Stimulated activated naive B cell treated with anti-CD40 and anti-IgM and Interleukin-4, amounts not matched to agents 10 μg/mL and 1 μg/mL and 100 μg/mL, for 72 hours (primary cell): ENCODE measurements around the gene SHISAL1.
"Not testable (repeated sequence)": the region's sequence is repeated elsewhere in the genome, so short reads cannot be mapped to it uniquely, and the experiment has no call there.

Experiments
- ATAC-seq, 2 donors: fragments of 150-1000 bp; cut with Tn5 transposase; replicated peaks; 2 replicates each; pipeline ENCODE4 v1.10.0; 2021; ENCODE audit warnings: moderate library complexity in 1 of 2
- DNase-seq: peaks from one replicate; pipeline ENCODE4 v3.0.0; 2021
- H3K27ac Mint-ChIP-seq: one replicate; pipeline ENCODE4 v1.8.0; 2022; ENCODE audit warnings: mild to moderate bottlenecking, mixed read lengths
- H3K27me3 Mint-ChIP-seq, 2 donors: one replicate each; pipeline ENCODE4 v1.8.0; 2022; ENCODE audit warnings: mixed read lengths in 2 of 2
- H3K36me3 Mint-ChIP-seq, 2 donors: one replicate each; pipeline ENCODE4 v1.8.0; 2022; ENCODE audit warnings: mixed read lengths in 2 of 2, mild to moderate bottlenecking in 1 of 2
- H3K4me1 Mint-ChIP-seq, 2 donors: one replicate each; pipeline ENCODE4 v1.8.0; 2022; ENCODE audit warnings: mixed read lengths in 2 of 2, mild to moderate bottlenecking in 1 of 2
- H3K4me3 Mint-ChIP-seq, 2 donors: one replicate each; pipeline ENCODE4 v1.8.0; 2022; ENCODE audit warnings: mild to moderate bottlenecking in 2 of 2, mixed read lengths in 2 of 2, moderate library complexity in 1 of 2
- H3K9me3 Mint-ChIP-seq, 2 donors: one replicate each; pipeline ENCODE4 v1.8.0; 2022; ENCODE audit warnings: mixed read lengths in 2 of 2, mild to moderate bottlenecking in 1 of 2

SHISAL1 gene

DNA sequence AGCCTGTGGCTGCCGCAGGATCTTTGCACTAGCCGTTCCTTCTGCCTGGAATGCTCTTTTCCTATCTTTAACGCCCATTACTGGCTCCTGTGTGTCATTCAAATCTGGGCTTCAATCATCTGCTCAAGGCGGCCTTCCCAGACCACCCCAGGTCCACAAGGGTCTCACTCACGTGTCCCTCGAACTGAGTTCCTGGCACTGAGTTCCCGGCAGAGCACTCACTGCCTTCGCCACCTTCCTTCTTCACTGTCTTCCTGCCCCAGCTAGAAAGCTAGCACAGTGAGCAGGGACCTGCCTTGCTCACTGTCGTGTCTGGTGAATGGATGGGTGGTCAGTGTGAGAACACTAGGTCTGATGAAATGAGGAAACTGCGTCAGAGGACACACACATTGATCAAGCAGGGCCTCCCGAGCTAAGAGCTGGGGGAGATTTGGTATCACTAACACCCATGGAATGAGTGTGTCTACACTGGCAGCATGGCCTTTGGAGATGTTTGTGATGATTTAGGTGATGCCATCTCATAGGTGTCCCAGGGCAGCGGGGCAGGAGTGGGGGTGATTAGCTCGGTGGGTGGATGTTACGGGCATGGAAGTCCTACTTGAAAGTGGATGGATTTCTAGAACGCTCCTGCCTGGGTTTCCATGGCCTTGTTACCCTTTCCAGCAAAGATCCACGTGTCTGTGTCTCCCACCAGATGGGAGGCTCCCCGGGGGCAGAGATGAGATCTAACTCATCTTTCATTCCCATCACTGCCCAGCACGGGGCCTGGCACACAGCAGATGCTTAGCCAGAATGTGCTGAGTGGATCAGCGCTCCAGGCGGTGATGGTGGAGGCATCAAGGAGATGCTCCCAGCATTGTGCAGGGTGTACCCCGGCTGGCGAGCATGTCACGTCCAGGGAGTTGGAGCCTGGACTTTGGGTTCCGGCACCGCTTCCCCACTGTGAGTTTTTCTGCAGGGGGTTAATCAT is 64.5 kb downstream of the SHISAL1 start:
- Mint-ChIP-seq H3K9me3 (peaks cover 6 to 9% of the 10 kb centered on the region in 2 donors), H3K27ac (no peak overlapping the region), H3K4me1 (no peaks in the 10 kb centered on the region), H3K4me3 (no peak overlapping the region), H3K36me3 (peaks cover 2 to 4% of the 10 kb centered on the region in 2 donors), H3K27me3 (peaks cover 35 to 63% of the 10 kb centered on the region in 2 donors)
- DNase-seq (no peak), ATAC-seq (no peak)

GRCh38 chr22:44247346-44247745 is 65.4 kb downstream of the SHISAL1 start:
- H3K27ac Mint-ChIP-seq, result no peak overlapping the region
- DNase-seq (no peak), ATAC-seq (no peak)
- no peaks in the 10 kb centered on the region for H3K4me1 Mint-ChIP-seq
- H3K27me3 Mint-ChIP-seq, result peaks cover 42 to 69% of the 10 kb centered on the region in 2 donors
- H3K4me3 Mint-ChIP-seq, result no peak overlapping the region
- H3K9me3 Mint-ChIP-seq, result peaks cover 6 to 9% of the 10 kb centered on the region in 2 donors
- H3K36me3 Mint-ChIP-seq, result peaks cover 0 to 4% of the 10 kb centered on the region in 2 donors

DNA sequence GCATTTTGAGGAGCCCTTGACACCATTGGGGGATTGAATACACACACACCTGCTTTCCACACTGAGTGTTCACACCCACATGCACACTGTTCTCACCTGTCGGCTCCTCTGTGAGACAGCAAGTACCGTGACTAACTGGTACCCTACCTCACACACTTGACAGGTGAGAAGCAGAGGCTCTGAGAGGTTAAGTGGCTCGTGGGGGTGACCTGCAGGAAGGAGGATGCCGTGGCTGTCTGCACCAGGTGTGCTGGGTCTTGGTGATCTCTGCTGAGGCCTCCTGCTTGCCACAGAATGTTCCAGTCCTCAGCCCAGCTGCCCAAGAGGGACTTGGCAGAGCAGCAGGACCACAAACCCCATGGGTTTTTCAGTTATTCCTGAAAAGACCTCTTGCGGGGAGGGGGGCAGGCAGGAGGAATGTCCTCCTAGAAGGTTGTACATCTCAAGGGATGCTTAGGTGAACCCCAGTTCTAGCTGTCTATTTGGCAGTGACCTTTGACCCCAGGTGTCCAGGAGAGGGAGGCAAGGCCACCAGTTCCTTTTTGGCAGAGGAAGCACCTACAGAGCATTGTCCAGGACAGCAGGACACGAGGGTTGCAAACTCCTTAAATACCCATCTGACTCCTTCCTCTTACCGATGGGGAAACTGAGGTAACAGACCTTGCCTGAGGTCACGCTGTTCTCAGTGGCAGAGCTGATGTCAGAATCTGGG is 66.0 kb downstream of the SHISAL1 start:
- peaks cover 0 to 4% of the 10 kb centered on the region in 2 donors for H3K36me3 Mint-ChIP-seq
- DNase-seq (no peak), ATAC-seq (no peak)
- no peaks in the 10 kb centered on the region for H3K4me1 Mint-ChIP-seq
- H3K27me3 Mint-ChIP-seq, result peaks cover 48 to 69% of the 10 kb centered on the region in 2 donors
- H3K27ac Mint-ChIP-seq, result no peak overlapping the region
- peaks cover 6 to 9% of the 10 kb centered on the region in 2 donors for H3K9me3 Mint-ChIP-seq
- no peak overlapping the region for H3K4me3 Mint-ChIP-seq

- peaks cover 0 to 4% of the 10 kb centered on the region in 2 donors for H3K36me3 Mint-ChIP-seq
- H3K9me3 Mint-ChIP-seq, result peaks cover 6 to 9% of the 10 kb centered on the region in 2 donors
- no peak overlapping the region for H3K27ac Mint-ChIP-seq
Observed at GRCh38 chr22:44245867-44246266, 66.9 kb downstream of the SHISAL1 start.

GRCh38 chr22:44245438-44245837 is 67.3 kb downstream of the SHISAL1 start:
- ATAC-seq, result no peak
- Mint-ChIP-seq H3K36me3 (peaks cover 0 to 4% of the 10 kb centered on the region in 2 donors), H3K9me3 (peaks cover 6 to 8% of the 10 kb centered on the region in 2 donors), H3K27ac (no peak overlapping the region), H3K27me3 (peaks cover 58 to 63% of the 10 kb centered on the region in 2 donors), H3K4me1 (no peaks in the 10 kb centered on the region), H3K4me3 (no peak overlapping the region)
- no peak for DNase-seq

More at GRCh38 chr22:44245867-44246266, 66.9 kb downstream of the SHISAL1 start:
- Mint-ChIP-seq H3K4me3 (no peak overlapping the region), H3K4me1 (no peaks in the 10 kb centered on the region), H3K27me3 (peaks cover 53 to 67% of the 10 kb centered on the region in 2 donors)
- no peak for ATAC-seq
- no peak for DNase-seq

DNA sequence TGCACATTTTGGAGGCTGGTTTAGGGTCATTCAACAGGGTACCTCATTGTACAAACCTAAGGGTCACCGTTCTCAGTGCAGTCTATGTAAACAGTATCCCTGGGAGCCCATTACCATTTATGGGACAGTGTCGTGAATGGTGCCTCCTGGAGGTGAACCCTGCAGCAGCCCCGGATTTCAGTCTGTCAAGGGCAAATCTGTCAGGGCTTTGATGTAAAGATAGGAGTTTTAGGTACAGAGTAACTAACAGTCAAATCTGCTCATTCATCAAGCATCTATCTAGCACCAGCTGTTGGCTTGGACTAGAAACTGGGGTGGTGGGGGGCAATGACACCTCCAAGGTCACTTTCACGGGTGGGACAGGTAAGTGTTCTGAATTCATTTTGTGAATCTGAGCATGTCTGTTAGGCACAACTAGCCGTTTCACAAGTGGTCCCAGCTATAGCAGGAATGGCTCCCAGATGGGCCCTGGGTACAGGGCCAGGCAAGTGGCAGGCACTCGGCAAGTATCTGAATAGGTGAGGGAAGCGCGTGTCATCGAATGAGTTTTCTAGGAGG is 68.4 kb downstream of the SHISAL1 start:
- H3K4me1 Mint-ChIP-seq, result no peaks in the 10 kb centered on the region
- peaks cover 0 to 2% of the 10 kb centered on the region in 2 donors for H3K9me3 Mint-ChIP-seq
- H3K4me3 Mint-ChIP-seq, result no peak overlapping the region
- no peak overlapping the region for H3K27ac Mint-ChIP-seq
- H3K36me3 Mint-ChIP-seq, result no peaks in the 10 kb centered on the region
- no peak for DNase-seq
- peaks cover 55 to 56% of the 10 kb centered on the region in 2 donors for H3K27me3 Mint-ChIP-seq
- ATAC-seq, result no peak

DNA sequence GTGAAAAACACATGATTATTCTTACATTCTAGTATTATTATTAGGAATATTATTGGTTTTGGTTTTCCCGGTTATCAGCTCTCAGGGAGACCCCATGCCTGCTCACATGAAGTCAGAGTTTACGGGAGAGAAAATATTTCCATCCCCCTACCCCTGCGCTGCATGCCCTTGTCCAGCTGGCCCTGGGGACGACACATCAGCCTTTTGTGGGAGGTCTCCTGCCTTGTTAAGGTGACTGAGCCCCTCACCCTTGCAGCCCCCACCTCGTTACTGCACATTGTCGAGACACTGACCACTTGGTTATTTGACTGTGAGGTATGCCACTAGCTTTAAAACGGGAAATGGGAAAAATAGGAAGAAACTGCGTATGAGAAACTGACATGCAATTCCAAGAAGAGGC is 69.0 kb downstream of the SHISAL1 start:
- no peak for ATAC-seq
- no peak overlapping the region for H3K4me3 Mint-ChIP-seq
- no peaks in the 10 kb centered on the region for H3K9me3 Mint-ChIP-seq
- DNase-seq, result no peak
- peaks cover 51% of the 10 kb centered on the region in 2 donors for H3K27me3 Mint-ChIP-seq
- H3K36me3 Mint-ChIP-seq, result no peaks in the 10 kb centered on the region
- no peaks in the 10 kb centered on the region for H3K4me1 Mint-ChIP-seq
- H3K27ac Mint-ChIP-seq, result no peak overlapping the region

DNA sequence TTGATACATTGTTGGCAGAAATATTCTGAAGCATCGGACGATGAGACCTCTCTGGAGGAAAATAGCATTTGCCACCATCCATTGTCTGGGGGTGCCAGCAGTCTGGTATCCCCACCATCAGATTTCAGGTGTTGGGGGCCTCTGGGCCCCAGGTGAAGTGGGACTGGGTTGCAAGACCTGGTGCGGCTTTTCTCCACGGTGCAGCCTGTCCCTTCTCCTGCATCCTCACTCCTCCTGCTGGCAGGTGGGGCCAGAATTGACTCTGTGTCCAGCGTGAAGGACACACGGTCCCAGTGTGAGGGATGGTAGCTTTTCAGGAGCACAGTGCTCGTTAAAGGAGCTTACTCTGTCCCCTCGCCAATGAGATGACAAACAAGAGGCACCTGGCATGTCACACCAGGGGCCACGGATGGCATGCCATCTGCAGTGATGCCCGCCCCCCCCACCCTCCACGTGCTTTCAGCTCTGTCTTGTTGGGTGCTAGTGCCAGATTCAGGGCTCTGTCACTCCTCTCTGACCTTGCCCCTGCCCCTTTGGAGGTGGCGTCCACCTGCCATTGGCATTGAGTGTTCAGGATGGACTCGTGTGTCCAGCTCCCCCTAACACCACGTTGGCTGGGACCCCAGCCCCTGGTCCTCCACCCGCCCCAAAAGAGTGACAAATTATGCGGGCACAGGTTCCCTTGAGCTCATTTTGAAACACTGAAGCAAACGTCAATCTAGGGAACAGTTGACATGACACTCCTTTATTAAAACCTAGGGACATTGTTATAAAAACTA is 69.6 kb downstream of the SHISAL1 start:
- H3K27me3 Mint-ChIP-seq, result peaks cover 50 to 51% of the 10 kb centered on the region in 2 donors
- no peak overlapping the region for H3K27ac Mint-ChIP-seq
- DNase-seq (no peak), ATAC-seq (no peak)
- no peak overlapping the region for H3K4me3 Mint-ChIP-seq
- no peaks in the 10 kb centered on the region for H3K9me3 Mint-ChIP-seq
- H3K36me3 Mint-ChIP-seq, result no peaks in the 10 kb centered on the region
- no peaks in the 10 kb centered on the region for H3K4me1 Mint-ChIP-seq

DNA sequence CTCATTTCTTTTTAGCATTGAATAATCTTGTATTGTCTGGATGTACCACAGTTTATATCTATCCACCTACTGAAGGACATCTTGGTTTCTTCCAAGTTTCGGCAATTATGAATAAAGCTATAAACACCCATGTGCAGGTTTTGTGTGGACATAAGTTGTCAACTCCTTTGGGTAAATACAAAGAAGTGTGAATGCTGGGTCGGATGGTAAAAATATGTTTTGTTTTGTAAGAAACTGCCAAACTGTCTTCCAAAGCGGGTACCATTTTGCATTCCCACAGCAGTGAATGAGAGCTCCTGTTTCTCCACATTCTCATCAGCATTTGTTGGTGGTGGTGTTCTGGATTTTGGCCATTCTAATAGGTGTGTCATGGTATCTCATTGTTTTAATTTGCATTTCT is 71.6 kb downstream of the SHISAL1 start:
- not testable (repeated sequence) for H3K4me1 Mint-ChIP-seq, H3K9me3 Mint-ChIP-seq, DNase-seq, H3K36me3 Mint-ChIP-seq, H3K27ac Mint-ChIP-seq, ATAC-seq, H3K4me3 Mint-ChIP-seq
- peaks cover 51 to 54% of the 10 kb centered on the region in 2 donors for H3K27me3 Mint-ChIP-seq

DNA sequence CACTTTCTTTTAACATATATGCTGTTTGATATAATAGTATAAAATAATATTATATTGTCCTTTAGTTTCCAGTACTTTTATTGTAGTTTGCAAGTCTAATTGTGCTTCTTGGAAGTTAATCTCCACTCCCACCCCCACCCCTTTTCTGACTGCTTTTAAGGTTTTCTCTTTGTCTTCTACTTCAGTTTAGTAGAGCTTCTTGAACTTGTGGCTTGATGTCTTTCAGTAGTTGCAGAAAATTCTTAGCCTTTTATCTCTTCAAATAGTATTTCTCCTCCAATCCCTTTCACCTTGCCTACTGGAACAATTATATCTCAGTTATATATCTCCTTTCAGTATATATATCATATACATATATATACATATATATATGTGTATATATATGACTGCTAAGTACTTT is 75.5 kb downstream of the SHISAL1 start:
- no peaks in the 10 kb centered on the region for H3K4me1 Mint-ChIP-seq
- H3K27ac Mint-ChIP-seq, result no peak overlapping the region
- ATAC-seq, result no peak
- DNase-seq, result no peak
- H3K36me3 Mint-ChIP-seq, result no peaks in the 10 kb centered on the region
- peaks cover 0 to 2% of the 10 kb centered on the region in 2 donors for H3K9me3 Mint-ChIP-seq
- H3K27me3 Mint-ChIP-seq, result peaks cover 23 to 25% of the 10 kb centered on the region in 2 donors
- no peak overlapping the region for H3K4me3 Mint-ChIP-seq

DNA sequence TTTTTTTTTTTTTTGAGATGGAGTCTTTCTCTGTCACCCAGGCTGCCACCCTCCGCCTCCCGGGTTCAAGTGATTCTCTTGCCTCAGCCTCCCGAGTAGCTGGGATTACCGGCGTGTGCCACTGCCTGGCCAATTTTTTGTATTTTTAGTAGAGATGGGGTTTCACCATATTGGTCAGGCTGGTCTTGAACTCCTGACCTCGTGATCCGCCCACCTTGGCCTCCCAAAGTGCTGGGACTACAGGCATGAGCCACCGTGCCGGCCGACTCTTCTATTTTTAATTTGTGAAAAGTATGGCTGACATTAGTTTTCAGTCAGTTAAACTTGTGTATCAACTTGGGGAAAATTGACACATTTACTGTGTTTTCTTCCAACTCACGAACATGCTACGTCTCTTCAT is 78.4 kb downstream of the SHISAL1 start:
- H3K36me3 Mint-ChIP-seq, H3K27ac Mint-ChIP-seq, H3K4me1 Mint-ChIP-seq, H3K4me3 Mint-ChIP-seq, H3K9me3 Mint-ChIP-seq, DNase-seq, ATAC-seq: not testable (repeated sequence)
- H3K27me3 Mint-ChIP-seq, result peaks cover 6 to 19% of the 10 kb centered on the region in 2 donors

GRCh38 chr22:44231233-44231632 is 81.5 kb downstream of the SHISAL1 start:
- DNase-seq, result no peak
- ATAC-seq, result no peak
- peaks cover 0 to 15% of the 10 kb centered on the region in 2 donors for H3K9me3 Mint-ChIP-seq
- peaks cover 6 to 33% of the 10 kb centered on the region in 2 donors for H3K27me3 Mint-ChIP-seq
- no peak overlapping the region for H3K27ac Mint-ChIP-seq
- H3K4me1 Mint-ChIP-seq, result no peaks in the 10 kb centered on the region
- no peaks in the 10 kb centered on the region for H3K36me3 Mint-ChIP-seq
- no peak overlapping the region for H3K4me3 Mint-ChIP-seq

GRCh38 chr22:44229809-44230208 is 82.9 kb downstream of the SHISAL1 start:
- DNase-seq (no peak), ATAC-seq (no peak)
- H3K27ac Mint-ChIP-seq, result no peak overlapping the region
- H3K9me3 Mint-ChIP-seq, result peaks cover 0 to 17% of the 10 kb centered on the region in 2 donors
- H3K4me3 Mint-ChIP-seq, result no peak overlapping the region
- no peaks in the 10 kb centered on the region for H3K36me3 Mint-ChIP-seq
- peaks cover 20 to 47% of the 10 kb centered on the region in 2 donors for H3K27me3 Mint-ChIP-seq
- no peaks in the 10 kb centered on the region for H3K4me1 Mint-ChIP-seq

- Mint-ChIP-seq H3K27ac (no peak overlapping the region), H3K36me3 (no peaks in the 10 kb centered on the region), H3K4me1 (no peaks in the 10 kb centered on the region), H3K9me3 (peaks cover 0 to 17% of the 10 kb centered on the region in 2 donors), H3K4me3 (no peak overlapping the region), H3K27me3 (peaks cover 21 to 48% of the 10 kb centered on the region in 2 donors)
- DNase-seq (no peak), ATAC-seq (no peak)
Observed at GRCh38 chr22:44229331-44229730, 83.4 kb downstream of the SHISAL1 start.
